Stimulated activated CD8-positive, alpha-beta memory T cell treated with anti-CD3 and anti-CD28 coated beads, Interleukin-7, amount 100 ng/mL, for 1 hour (primary cell): Measurements from ENCODE around the gene KLHL11.
"Not testable (repeated sequence)": the region's sequence is repeated elsewhere in the genome, so short reads cannot be mapped to it uniquely, and the experiment has no call there.

Experiments
- DNase-seq, 2 donors: peaks; one replicate each; pipeline ENCODE4 v3.0.0-alpha.2; 2020; ENCODE audit warnings: low read depth in 2 of 2

Gene KLHL11

GRCh38 chr17:41888332-41888965 is 23.2 kb upstream of the KLHL11 start:
- DNase-seq = no peak

DNA sequence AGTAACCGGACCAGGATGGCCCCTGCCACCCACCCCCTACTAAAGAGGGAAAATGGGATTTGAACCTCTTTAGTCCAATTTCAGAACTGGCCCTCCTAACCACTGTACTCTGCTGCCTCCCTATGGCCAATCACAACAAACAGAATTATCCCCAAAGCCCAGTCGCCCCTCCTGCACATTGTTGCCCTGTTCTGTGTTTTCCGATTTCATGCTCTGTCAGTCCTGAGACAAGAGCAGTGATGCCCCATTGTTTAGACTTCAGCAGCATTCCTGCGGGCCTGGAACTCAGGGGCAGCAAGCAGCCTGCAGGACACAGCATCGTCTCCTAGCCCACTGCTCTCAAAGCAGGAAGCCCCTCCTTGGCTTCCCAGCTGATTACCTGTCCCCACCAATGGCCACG is 20.5 kb upstream of the KLHL11 start:
- no peak for DNase-seq

GRCh38 chr17:41882756-41883155 is 17.5 kb upstream of the KLHL11 start:
- no peak for DNase-seq

- DNase-seq = no peak
Measured at GRCh38 chr17:41880130-41880529, 14.9 kb upstream of the KLHL11 start.

DNA sequence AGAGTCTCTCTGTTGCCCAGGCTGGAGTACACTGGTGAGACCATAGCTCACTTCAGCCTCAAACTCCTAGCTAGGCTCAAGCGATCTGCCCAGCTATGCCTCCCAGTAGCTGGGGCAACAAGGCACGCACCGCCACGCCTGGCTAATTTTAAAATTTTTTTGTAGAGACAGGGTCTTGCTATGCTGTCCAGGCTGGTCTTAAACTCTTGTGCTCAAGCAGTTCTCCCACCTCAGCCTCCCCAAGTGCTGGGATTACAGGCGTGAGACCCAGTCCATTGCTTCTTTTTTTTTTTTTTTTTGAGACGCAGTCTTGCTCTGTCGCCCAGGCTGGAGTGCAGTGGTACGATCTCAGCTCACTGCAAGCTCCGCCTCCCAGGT is 9.1 kb upstream of the KLHL11 start:
- not testable (repeated sequence) for DNase-seq

- DNase-seq = no peak
Measured at GRCh38 chr17:41873559-41874292, 8.5 kb upstream of the KLHL11 start.

- DNase-seq = no peak
Measured at GRCh38 chr17:41871789-41872188, 6.6 kb upstream of the KLHL11 start.

GRCh38 chr17:41870627-41871026 is 5.4 kb upstream of the KLHL11 start:
- DNase-seq = no peak

- no peak for DNase-seq
Measured at GRCh38 chr17:41870097-41870496, 4.9 kb upstream of the KLHL11 start.

DNA sequence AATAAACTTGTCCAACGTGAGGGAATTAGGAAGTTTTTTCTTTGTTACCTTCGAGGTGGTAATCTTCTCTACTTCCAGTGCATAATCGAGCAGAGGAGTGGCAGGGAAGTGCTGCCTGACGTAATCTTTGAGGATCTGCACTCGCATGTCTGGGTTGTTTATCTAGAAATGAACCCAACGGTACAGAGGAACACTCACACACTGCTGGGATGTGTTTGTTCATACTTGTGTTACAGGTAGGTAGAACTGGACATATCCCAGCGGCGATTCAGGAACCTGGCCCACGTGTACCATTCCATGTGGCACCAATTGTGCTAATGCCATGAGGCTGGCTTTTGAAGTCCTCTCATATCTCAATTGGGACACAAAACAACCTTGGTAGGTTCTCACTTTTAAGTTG is 4.2 kb upstream of the KLHL11 start:
- no peak for DNase-seq

GRCh38 chr17:41868568-41868967 is 3.3 kb upstream of the KLHL11 start:
- DNase-seq = no peak

- no peak for DNase-seq
Measured at GRCh38 chr17:41865596-41865893, 322 bp upstream of the KLHL11 start.

DNA sequence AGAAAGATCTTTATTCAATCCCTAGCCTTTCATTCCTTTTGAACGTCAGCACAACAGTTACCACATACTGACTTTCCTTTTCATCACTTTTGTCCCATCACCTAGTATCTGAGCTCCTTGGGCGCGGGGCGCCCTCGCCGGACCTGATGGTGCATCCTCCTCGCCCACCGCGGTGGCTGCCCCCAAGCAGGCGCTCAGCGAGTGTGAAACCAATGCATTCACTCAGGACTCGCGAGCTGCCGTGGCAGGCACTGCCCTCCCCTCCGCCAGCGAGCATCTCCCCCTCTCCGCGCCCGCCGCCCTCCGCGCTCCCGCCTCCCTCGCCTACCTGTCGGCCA is 756 bp downstream of the KLHL11 start:
- DNase-seq = no peak

DNA sequence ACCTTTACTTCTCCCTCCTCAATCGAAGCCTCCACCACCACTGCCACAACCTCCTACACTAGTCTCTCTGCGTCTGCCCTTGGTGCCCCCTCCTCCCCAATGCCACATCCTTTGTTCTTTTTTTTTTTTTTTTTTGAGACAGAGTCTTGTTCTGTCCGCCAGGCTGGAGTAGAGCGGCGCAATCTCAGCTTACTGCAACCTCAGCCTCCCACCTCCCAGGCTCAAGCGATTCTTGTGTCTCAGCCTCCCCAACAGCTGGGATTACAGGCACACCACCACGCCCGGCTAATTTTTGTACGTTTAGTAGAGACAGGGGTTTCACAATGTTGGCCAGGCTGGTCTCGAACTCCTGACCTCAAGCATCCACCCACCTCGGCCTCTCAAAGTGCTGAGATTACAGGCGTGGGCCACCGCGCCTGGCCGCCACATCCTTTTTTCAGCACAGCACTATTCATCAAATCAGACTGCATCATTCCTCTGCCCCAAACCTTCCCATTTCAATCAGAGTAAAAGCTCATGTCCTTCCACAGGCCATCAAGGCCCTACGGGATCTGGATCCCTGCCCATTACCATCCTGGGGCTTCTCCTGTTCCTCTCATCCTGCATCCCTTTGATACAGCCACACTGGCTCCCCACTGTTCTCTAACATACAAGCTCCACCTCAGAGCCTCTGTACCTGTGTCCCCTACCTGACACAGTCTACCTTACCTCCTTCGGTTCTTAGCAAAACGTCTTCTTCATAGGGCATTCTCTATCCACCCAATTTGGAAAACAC is 2.0 kb downstream of the KLHL11 start:
- DNase-seq = no peak

DNA sequence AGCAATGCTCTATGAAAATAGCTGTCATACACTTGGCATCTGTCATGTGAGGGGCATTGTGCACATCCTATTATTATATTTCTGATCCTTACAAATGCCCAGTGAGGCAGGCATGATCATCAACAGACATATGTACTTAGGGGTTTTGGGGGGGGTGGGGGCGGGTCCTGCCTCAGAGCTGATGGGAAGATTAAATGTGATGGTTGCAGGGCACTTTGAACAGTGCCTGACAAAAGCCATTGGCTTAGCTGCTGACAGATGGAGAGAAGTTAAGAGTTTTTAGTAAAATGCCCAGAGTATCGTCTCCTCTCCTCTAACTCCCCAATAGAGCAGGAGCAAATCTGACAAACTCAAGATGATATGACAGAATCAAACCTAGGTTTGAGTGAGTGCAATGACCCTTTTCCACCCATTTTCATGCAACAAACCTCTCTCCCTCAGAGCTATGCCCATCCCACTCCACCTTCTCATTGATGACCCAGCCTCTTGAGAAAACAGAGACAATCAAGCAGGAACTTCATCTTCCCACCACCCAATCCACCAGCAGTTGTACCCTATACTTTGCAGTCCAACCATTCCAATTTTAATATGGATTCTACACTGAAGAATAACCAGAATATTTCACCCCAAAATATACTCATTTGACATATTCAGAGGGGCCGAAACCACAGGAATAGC is 4.8 kb downstream of the KLHL11 start:
- DNase-seq = no peak

DNA sequence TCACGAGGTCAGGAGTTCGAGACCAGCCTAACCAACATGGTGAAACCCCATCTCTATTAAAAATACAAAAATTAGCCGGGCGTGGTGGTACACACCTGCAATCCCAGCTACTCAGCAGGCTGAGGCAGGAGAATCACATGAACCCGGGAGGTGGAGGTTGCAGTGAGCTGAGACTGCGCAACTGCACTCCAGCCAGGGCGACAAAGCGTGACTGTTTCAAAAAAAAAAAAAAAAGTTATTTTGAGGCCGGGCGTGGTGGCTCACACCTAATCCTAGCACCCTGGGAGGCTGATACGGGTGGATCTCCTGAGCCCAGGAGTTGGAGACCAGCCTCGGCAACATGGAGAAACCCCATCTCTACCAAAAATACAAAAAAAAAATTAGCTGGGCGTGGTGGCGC is 13.8 kb downstream of the KLHL11 start:
- DNase-seq = not testable (repeated sequence)

GRCh38 chr17:41849251-41849990 is 15.8 kb downstream of the KLHL11 start:
- no peak for DNase-seq

- DNase-seq = no peak
Measured at GRCh38 chr17:41848788-41849187, 16.4 kb downstream of the KLHL11 start.

GRCh38 chr17:41844971-41845370 is 20.3 kb downstream of the KLHL11 start:
- DNase-seq = no peak

DNA sequence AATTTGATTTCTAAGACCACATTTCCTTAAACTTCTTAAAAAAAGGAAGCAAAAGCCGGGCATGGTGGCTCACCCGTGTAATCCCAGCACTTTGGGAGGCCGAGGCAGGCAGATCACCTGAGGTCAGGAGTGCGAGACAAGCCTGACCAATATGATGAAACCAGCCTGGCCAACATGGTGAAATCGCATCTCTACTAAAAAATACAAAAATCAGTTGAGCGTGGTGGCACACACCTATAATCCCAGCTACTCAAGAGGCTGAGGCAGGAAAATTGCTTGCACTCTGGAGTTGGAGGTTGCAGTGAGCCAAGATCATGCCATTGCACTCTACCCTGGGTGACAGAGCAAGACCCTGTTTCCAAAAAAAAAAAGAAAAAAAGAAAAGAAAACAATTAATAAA is 24.4 kb downstream of the KLHL11 start:
- DNase-seq = not testable (repeated sequence)

DNA sequence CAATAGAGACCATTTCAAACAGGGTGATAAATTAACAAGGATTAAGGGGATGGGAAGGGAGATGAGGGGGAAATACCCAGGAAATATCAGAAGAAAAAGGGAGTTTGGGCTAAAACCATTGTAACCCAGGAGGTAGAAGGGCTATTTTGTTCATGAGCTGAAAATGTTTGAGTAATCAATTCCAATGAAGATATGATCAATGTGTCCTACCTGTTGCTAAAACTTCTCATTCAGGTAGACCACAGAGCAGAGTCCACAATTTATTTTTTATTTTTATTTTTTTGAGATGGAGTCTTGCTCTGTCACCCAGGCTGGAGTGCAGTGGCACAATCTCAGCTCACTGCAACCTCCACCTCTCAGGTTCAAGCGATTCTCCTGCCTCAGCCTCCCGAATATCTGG is 25.8 kb downstream of the KLHL11 start:
- not testable (repeated sequence) for DNase-seq
